Esophagus muscularis mucosa (tissue), 4 donors: Measurements from ENCODE around the gene GRHL1. TPM values are rescaled to one million over a fixed set of nuclear protein-coding genes. Genes with fewer than 3 reads are reported as not detected.

ENCODE experiments used
- DNase-seq: peaks from one replicate; pipeline ENCODE4 v3.0.0-alpha.2; 2017; ENCODE audit errors: extremely low spot score
- H3K27ac ChIP-seq, 4 donors: fragments of 200-600 bp; sonication (generic); replicated peaks in 1 of 4; 1 replicate in 3 of 4; 2 replicates in 1 of 4; pipeline ENCODE4 v1.5.1; 2016 to 2019; ENCODE audit warnings: mild to moderate bottlenecking in 1 of 4
- H3K27me3 ChIP-seq, 4 donors: fragments of 200-600 bp; sonication (generic); one replicate each; pipeline versions ENCODE4 v1.5.1 to v1.6.0; 2016 to 2019
- H3K36me3 ChIP-seq, 4 donors: fragments of 200-600 bp; sonication (generic); one replicate each; pipeline ENCODE4 v1.5.1; 2016 to 2019
- H3K4me1 ChIP-seq, 4 donors: fragments of 200-600 bp; sonication (generic); one replicate each; pipeline ENCODE4 v1.5.1; 2016 to 2019
- H3K4me3 ChIP-seq, 4 donors: fragments of 200-600 bp; sonication (generic); 1 replicate in 2 of 4; 2 replicates in 2 of 4; pipeline ENCODE4 v1.5.1; 2016 to 2019; ENCODE audit warnings: mild to moderate bottlenecking in 4 of 4, moderate library complexity in 1 of 4
- H3K9me3 ChIP-seq, 4 donors: fragments of 200-600 bp; sonication (generic); 1 replicate in 3 of 4; 2 replicates in 1 of 4; pipeline ENCODE4 v1.5.1; 2016 to 2019
- EP300 ChIP-seq: sonication (generic); formaldehyde crosslinking; IDR thresholded peaks from one replicate; pipeline ENCODE4 v1.6.1; 2017; ENCODE audit warnings: antibody characterized with exemption
- POLR2A ChIP-seq: fragments of 450-650 bp; IDR thresholded peaks from one replicate; pipeline ENCODE4 v1.6.1; 2017; ENCODE audit warnings: antibody characterized with exemption, moderate library complexity, mild to moderate bottlenecking, low read depth
- POLR2AphosphoS5 ChIP-seq, 2 donors: sonication (generic); formaldehyde crosslinking; IDR thresholded peaks; one replicate each; pipeline ENCODE4 v1.6.1; 2017; ENCODE audit warnings: antibody characterized with exemption in 2 of 2
- whole genome bisulfite sequencing: methylation state at CpG from one replicate; pipeline ENCODE4 v1.1.5; 2018; 5-methylcytosine and 5-hydroxymethylcytosine counted together
- intact Hi-C: fragments of 100-400 bp; cut with DNase I; formaldehyde crosslinking; loops from one replicate; pipeline ENCODE4 v1.15.1; 2023
- total RNA-seq, 4 donors: library from RNA; depleted of rRNA; stranded (reverse); fragments of >200 nt; gene quantifications; one replicate each; pipeline versions ENCODE4 v1.1.0 to v1.2.1, GENCODE V29; 2016
- TF ChIP-seq, protein P1 (sequence below), 3 experiments: fragments of 200-600 bp in 2 of 3; fragments of 450-650 bp in 1 of 3; sonication (generic) in 2 of 3; IDR thresholded peaks; one replicate each; pipeline ENCODE4 v1.5.1; 2017 to 2019; ENCODE audit warnings: antibody characterized with exemption in 3 of 3, mild to moderate bottlenecking in 2 of 3, moderate library complexity in 1 of 3

The GRHL1 gene
- total RNA-seq, 4 donors from 2014 or later = 0.86 to 5.1 (median 2.6) TPM

DNA sequence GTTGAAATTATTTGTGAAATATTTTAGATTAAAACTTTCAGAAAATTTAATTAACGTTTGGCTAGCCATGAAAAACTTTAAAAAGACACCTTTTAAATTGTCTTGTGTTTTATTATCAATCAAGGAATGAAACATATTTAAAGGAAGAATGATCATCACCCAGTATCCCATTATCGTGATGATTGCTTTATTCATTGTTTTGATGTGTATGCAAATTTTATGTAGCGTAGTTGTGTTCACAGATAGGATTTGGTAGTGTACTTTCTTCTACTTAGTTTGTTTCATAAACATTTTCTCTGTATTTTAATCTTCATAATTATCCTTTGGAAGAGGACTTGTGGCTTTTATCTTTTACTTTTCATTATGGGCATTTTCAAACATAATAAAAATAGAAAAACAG lies 7.8 kb downstream of the GRHL1 start:
- Histone ChIP-seq H3K4me1 (no peaks in the 10 kb centered on the region), H3K36me3 (peaks cover 0 to 5% (median 0%) of the 10 kb centered on the region in 4 donors), H3K9me3 (no peaks in the 10 kb centered on the region), H3K4me3 (no peak overlapping the region), H3K27me3 (no peaks in the 10 kb centered on the region), H3K27ac (no peak overlapping the region)
- WGBS = 92% methylated on average over 3 of the region's 3 CpGs
- no peak for DNase-seq
- intact Hi-C loops = loop anchor here (10.0 kb wide), 1 partner anchor 486 kb away; the partner anchor contains the start of gene ODC1
- no peak for TF ChIP-seq POLR2A
- TF ChIP-seq, protein P1, sequence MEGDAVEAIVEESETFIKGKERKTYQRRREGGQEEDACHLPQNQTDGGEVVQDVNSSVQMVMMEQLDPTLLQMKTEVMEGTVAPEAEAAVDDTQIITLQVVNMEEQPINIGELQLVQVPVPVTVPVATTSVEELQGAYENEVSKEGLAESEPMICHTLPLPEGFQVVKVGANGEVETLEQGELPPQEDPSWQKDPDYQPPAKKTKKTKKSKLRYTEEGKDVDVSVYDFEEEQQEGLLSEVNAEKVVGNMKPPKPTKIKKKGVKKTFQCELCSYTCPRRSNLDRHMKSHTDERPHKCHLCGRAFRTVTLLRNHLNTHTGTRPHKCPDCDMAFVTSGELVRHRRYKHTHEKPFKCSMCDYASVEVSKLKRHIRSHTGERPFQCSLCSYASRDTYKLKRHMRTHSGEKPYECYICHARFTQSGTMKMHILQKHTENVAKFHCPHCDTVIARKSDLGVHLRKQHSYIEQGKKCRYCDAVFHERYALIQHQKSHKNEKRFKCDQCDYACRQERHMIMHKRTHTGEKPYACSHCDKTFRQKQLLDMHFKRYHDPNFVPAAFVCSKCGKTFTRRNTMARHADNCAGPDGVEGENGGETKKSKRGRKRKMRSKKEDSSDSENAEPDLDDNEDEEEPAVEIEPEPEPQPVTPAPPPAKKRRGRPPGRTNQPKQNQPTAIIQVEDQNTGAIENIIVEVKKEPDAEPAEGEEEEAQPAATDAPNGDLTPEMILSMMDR (IDR thresholded peaks at IDR 0.05) = no peak
- no peak for TF ChIP-seq POLR2AphosphoS5 (IDR thresholded peaks at IDR 0.05)
- TF ChIP-seq EP300 = no peak

DNA sequence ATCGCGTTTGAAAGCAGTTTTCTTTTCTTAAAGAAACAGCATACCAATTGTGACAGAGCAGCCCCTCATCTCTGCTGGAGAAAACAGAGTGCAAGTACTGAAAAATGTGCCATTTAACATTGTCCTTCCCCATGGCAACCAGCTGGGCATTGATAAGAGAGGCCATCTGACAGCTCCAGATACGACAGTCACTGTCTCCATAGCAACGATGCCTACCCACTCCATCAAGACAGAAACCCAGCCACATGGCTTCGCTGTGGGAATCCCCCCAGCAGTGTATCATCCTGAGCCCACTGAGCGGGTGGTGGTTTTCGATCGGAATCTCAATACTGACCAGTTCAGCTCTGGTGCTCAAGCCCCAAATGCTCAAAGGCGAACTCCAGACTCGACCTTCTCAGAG lies 9.5 kb downstream of the GRHL1 start:
- 79% methylated on average over 10 of the region's 10 CpGs for WGBS
- Histone ChIP-seq H3K27me3 (no peaks in the 10 kb centered on the region), H3K36me3 (peaks cover 0 to 14% (median 5%) of the 10 kb centered on the region in 4 donors), H3K4me1 (no peaks in the 10 kb centered on the region), H3K4me3 (no peak overlapping the region), H3K9me3 (no peaks in the 10 kb centered on the region), H3K27ac (no peak overlapping the region)
- intact Hi-C loops = no loop called here
- no peak for DNase-seq
- TF ChIP-seq, protein P1 (IDR thresholded peaks at IDR 0.05) = no peak
- no peak for TF ChIP-seq POLR2A
- no peak for TF ChIP-seq POLR2AphosphoS5 (IDR thresholded peaks at IDR 0.05)
- TF ChIP-seq EP300 = no peak

DNA sequence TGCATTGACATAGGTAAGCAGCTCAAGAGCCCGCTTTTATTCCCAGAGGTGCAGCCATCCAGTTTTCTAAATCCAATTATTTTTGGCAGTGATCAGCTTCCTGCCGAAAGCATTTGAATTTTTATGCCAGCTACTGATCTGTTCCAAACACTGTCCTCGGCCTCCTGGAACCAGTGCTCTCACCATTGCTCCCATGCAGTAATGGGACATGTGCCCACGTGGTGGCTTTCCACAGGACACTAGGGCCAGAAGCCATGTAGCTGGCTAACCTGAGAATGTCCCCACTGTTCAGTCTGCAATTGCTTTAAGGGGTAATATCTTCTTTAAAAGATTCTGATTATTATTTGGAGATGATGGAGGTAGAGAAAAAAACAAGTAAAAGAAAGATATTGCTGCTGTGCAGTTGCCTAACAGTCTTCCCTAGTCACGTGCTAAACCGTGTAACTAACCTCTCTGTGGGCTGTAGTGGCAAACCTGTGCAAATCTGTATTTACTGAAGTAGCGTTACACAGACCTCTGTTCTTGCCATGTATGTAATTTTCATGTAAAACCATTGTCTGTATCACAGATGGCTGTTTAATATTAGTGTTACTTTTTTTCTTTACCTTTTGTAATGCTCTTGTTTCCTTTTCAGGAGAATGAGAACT lies 13.0 kb downstream of the GRHL1 start:
- 83% methylated on average over 7 of the region's 7 CpGs for WGBS
- Histone ChIP-seq H3K36me3 (peaks cover 0 to 14% (median 5%) of the 10 kb centered on the region in 4 donors), H3K4me1 (no peaks in the 10 kb centered on the region), H3K27me3 (no peaks in the 10 kb centered on the region), H3K9me3 (no peaks in the 10 kb centered on the region), H3K4me3 (no peak overlapping the region), H3K27ac (no peak overlapping the region)
- intact Hi-C loops = no loop called here
- no peak for TF ChIP-seq POLR2A
- no peak for TF ChIP-seq EP300
- TF ChIP-seq, protein P1 (IDR thresholded peaks at IDR 0.05) = no peak
- TF ChIP-seq POLR2AphosphoS5 (IDR thresholded peaks at IDR 0.05) = no peak
- no peak for DNase-seq

DNA sequence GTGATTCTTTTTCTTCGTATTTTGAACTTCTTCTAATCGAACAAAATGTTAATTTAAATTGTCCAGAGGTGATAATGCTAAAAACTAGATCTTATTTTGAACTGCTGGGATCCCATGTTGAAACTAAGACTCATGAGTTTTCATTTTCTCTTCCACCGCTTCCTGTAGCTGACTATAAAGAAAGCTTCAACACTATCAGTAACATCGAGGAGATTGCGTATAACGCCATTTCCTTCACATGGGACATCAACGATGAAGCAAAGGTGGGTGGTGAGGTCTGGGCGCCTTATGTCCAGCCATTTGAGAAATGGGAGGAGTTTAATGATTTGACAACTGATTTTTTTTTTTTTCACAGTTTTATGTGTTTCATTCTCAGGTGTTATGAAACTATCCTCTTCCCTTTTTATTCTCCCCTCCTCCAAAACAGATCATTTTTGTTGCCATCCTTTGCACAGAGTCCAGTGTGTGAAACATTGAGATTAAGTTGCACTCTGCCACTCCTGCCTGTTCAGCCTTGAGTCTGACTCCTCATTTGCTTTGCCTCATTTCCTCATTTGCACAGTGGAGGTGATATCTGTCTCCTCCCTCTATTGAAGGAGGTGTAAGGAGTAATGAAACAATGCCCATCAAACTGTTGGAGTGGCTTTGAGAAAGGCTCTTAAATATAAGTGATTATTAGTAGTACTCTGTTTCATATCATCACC lies 13.8 kb downstream of the GRHL1 start:
- Histone ChIP-seq H3K27ac (no peak overlapping the region), H3K9me3 (no peaks in the 10 kb centered on the region), H3K36me3 (peaks cover 0 to 14% (median 5%) of the 10 kb centered on the region in 4 donors), H3K4me3 (no peak overlapping the region), H3K4me1 (peaks cover 0 to 4% (median 2%) of the 10 kb centered on the region in 4 donors), H3K27me3 (no peaks in the 10 kb centered on the region)
- intact Hi-C loops = no loop called here
- TF ChIP-seq EP300 = no peak
- 84% methylated on average over 8 of the region's 8 CpGs for WGBS
- DNase-seq = no peak

DNA sequence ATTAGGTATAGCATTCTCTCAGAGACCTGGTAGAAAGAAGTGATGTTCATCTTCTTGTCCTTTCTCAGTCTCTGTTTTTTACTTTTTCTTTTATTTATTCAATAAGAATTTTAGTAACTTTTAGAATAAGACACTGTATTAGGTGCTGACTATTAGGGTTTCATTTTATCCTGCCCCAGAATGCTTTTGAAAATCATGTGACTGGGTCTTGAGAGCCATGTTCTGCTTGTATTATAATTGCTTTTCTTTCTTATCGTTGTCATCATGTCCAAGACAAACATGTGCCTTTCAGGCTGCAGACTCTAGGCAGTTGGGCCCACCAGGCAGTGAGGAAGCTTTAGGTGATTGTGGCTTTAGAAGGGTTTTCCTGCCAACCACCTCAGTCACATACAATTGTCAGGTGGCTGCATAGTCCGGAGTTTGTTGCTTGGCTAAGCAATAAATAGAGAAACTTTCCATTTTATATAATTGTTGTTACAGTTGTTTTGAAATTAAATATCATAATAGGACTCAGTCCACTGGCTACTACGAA lies 15.1 kb downstream of the GRHL1 start:
- Histone ChIP-seq H3K4me1 (peaks cover 4 to 16% (median 14%) of the 10 kb centered on the region in 4 donors), H3K4me3 (no peak overlapping the region), H3K36me3 (peaks cover 0 to 14% (median 5%) of the 10 kb centered on the region in 4 donors), H3K9me3 (no peaks in the 10 kb centered on the region), H3K27me3 (no peaks in the 10 kb centered on the region), H3K27ac (peak overlapping the region in 1 of 4 donors; percentile 7)
- intact Hi-C loops = no loop called here
- DNase-seq = no peak
- TF ChIP-seq POLR2A = no peak
- TF ChIP-seq EP300 = no peak
- TF ChIP-seq, protein P1 (IDR thresholded peaks at IDR 0.05) = no peak
- TF ChIP-seq POLR2AphosphoS5 (IDR thresholded peaks at IDR 0.05) = no peak
- WGBS = 90% methylated on average over 3 of the region's 3 CpGs
